ENCODE measurements around the gene IGSF9B. TPM values are rescaled to one million over a fixed set of nuclear protein-coding genes. Genes with fewer than 3 reads are reported as not detected.
A peak's percentile ranks its signal among the peaks of the same experiment; 100 is the strongest.

IGSF9B gene
- total and polyA plus RNA-seq, 2 donors from 2014 or later: 0.86 to 10.4 TPM

DNA sequence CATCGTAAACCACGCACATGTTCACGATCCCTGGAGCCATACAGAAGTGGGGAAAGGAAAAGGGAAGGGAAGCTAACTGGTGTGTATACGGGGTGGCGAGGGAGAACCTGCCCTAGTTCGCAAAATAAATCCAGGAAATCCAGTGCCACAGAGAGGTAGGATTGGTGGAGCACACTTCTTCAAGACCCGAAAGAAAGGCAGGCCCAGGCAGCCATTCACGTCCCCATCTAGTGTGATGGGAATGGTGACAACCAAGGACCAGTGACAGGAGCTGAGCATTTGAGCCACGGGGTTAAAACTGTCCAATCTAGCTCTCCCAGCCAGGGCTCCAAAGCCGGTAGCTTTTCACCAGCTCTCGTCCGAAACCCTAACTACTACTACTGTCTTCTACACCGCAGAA, 53.7 kb downstream of the IGSF9B start:
- no peak overlapping the region for H3K27ac ChIP-seq (ENCODE audit: low read depth in 2 of 2, low read length in 2 of 2)
- intact Hi-C loops (cut with DNase I): no loop called here
- DNase-seq: no peak
- peaks cover 0 to 5% (median 0%) of the 10 kb centered on the region in 3 donors for H3K9me3 ChIP-seq (ENCODE audit: control insufficient read depth in 2 of 3, insufficient read depth in 1 of 3, low read length in 3 of 3)
- TF ChIP-seq, protein P1, sequence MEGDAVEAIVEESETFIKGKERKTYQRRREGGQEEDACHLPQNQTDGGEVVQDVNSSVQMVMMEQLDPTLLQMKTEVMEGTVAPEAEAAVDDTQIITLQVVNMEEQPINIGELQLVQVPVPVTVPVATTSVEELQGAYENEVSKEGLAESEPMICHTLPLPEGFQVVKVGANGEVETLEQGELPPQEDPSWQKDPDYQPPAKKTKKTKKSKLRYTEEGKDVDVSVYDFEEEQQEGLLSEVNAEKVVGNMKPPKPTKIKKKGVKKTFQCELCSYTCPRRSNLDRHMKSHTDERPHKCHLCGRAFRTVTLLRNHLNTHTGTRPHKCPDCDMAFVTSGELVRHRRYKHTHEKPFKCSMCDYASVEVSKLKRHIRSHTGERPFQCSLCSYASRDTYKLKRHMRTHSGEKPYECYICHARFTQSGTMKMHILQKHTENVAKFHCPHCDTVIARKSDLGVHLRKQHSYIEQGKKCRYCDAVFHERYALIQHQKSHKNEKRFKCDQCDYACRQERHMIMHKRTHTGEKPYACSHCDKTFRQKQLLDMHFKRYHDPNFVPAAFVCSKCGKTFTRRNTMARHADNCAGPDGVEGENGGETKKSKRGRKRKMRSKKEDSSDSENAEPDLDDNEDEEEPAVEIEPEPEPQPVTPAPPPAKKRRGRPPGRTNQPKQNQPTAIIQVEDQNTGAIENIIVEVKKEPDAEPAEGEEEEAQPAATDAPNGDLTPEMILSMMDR (IDR thresholded peaks at IDR 0.05; ENCODE audit: borderline replicate concordance, extremely low read depth, insufficient read depth): no peak
- H3K27me3 ChIP-seq (ENCODE audit: control insufficient read depth, insufficient read depth, low read length): no peaks in the 10 kb centered on the region
- no peaks in the 10 kb centered on the region for H3K4me1 ChIP-seq (ENCODE audit: control insufficient read depth in 2 of 3, insufficient read depth in 2 of 3, low read depth in 1 of 3, low read length in 3 of 3)
- FAIRE-seq: no peak
- H3K4me3 ChIP-seq (ENCODE audit: low read length in 3 of 3): no peak overlapping the region
- H3K9ac ChIP-seq (ENCODE audit: low read length in 3 of 3): no peak overlapping the region
- H3K36me3 ChIP-seq (ENCODE audit: control insufficient read depth in 2 of 3, insufficient read depth in 3 of 3, low read length in 3 of 3): no peaks in the 10 kb centered on the region

DNA sequence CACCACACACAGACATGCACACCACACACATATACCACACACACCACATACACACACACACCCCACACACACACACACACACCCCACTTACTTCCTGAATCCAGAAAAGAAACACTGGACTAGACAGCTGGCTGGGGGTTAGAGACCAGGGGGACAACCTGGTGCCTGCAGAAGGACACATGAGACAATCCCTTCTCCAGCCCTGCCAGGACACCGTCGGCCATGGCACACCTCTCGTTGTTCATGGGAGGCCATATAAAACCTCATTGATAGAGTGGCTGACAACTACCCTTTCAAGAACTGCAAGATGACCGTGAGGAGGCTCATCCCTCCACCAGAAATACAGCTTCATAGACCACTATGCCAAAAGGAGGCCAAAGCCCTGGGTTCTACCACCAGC, 54.3 kb downstream of the IGSF9B start:
- TF ChIP-seq, protein P1 (IDR thresholded peaks at IDR 0.05; ENCODE audit: borderline replicate concordance, extremely low read depth, insufficient read depth): no peak
- H3K27ac ChIP-seq (ENCODE audit: low read depth in 2 of 2, low read length in 2 of 2): no peak overlapping the region
- intact Hi-C loops (cut with DNase I): no loop called here
- no peak overlapping the region for H3K4me3 ChIP-seq (ENCODE audit: low read length in 3 of 3)
- FAIRE-seq (no peak), DNase-seq (no peak)
- H3K27me3 ChIP-seq (ENCODE audit: control insufficient read depth, insufficient read depth, low read length): no peaks in the 10 kb centered on the region
- H3K36me3 ChIP-seq (ENCODE audit: control insufficient read depth in 2 of 3, insufficient read depth in 3 of 3, low read length in 3 of 3): no peaks in the 10 kb centered on the region
- peaks cover 0 to 5% (median 0%) of the 10 kb centered on the region in 3 donors for H3K9me3 ChIP-seq (ENCODE audit: control insufficient read depth in 2 of 3, insufficient read depth in 1 of 3, low read length in 3 of 3)
- no peaks in the 10 kb centered on the region for H3K4me1 ChIP-seq (ENCODE audit: control insufficient read depth in 2 of 3, insufficient read depth in 2 of 3, low read depth in 1 of 3, low read length in 3 of 3)
- no peak overlapping the region for H3K9ac ChIP-seq (ENCODE audit: low read length in 3 of 3)

DNA sequence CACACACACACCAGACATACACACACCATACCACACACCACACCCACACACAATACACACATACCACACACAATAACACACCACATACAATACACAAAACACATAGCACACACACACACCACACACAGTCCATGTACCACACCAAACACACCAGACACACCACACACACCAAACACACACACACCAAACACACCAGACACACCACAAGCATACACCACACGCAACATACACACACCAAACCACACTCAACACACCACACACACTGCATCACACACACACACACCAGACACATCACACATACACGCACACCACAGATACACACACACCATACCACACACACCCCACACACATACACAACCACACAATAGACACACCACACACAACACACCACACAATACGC, 54.8 kb downstream of the IGSF9B start:
- Histone ChIP-seq H3K36me3 (ENCODE audit: control insufficient read depth in 2 of 3, insufficient read depth in 3 of 3, low read length in 3 of 3) (no peaks in the 10 kb centered on the region), H3K4me3 (ENCODE audit: low read length in 3 of 3) (peak overlapping the region in 1 of 3 donors; percentile 17), H3K27me3 (ENCODE audit: control insufficient read depth, insufficient read depth, low read length) (no peaks in the 10 kb centered on the region), H3K27ac (ENCODE audit: low read depth in 2 of 2, low read length in 2 of 2) (no peak overlapping the region), H3K9ac (ENCODE audit: low read length in 3 of 3) (peak overlapping the region in 1 of 3 donors; percentile 7), H3K4me1 (ENCODE audit: control insufficient read depth in 2 of 3, insufficient read depth in 2 of 3, low read depth in 1 of 3, low read length in 3 of 3) (no peaks in the 10 kb centered on the region), H3K9me3 (ENCODE audit: control insufficient read depth in 2 of 3, insufficient read depth in 1 of 3, low read length in 3 of 3) (peaks cover 0 to 5% (median 0%) of the 10 kb centered on the region in 3 donors)
- FAIRE-seq (no peak), DNase-seq (no peak)
- intact Hi-C loops (cut with DNase I): no loop called here
- TF ChIP-seq, protein P1 (IDR thresholded peaks at IDR 0.05; ENCODE audit: borderline replicate concordance, extremely low read depth, insufficient read depth): no peak

DNA sequence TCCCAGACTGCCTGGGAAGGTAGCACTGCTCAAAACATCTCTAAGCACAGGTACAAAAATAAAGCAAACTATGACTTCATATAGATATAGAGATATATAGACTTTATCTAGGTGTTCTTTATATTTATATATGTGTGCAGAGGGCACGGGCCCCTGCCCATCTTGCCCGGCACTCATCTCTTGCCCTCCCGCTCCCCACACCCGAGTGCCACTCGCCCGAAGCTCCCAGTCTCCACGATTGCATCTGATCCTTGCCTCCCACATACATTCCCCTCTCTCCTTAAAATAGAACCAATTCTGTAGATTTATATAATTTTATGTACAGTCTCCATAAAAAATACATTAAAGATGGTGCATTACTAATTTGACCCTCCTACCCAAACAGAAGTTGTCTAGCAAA, 55.5 kb downstream of the IGSF9B start:
- Histone ChIP-seq H3K9ac (ENCODE audit: low read length in 3 of 3) (no peak overlapping the region), H3K9me3 (ENCODE audit: control insufficient read depth in 2 of 3, insufficient read depth in 1 of 3, low read length in 3 of 3) (peaks cover 0 to 5% (median 0%) of the 10 kb centered on the region in 3 donors), H3K4me1 (ENCODE audit: control insufficient read depth in 2 of 3, insufficient read depth in 2 of 3, low read depth in 1 of 3, low read length in 3 of 3) (no peaks in the 10 kb centered on the region), H3K36me3 (ENCODE audit: control insufficient read depth in 2 of 3, insufficient read depth in 3 of 3, low read length in 3 of 3) (no peaks in the 10 kb centered on the region), H3K27me3 (ENCODE audit: control insufficient read depth, insufficient read depth, low read length) (no peaks in the 10 kb centered on the region), H3K4me3 (ENCODE audit: low read length in 3 of 3) (no peak overlapping the region), H3K27ac (ENCODE audit: low read depth in 2 of 2, low read length in 2 of 2) (no peak overlapping the region)
- TF ChIP-seq, protein P1 (IDR thresholded peaks at IDR 0.05; ENCODE audit: borderline replicate concordance, extremely low read depth, insufficient read depth): no peak
- no peak for FAIRE-seq
- peak in 1 of 5 donors; percentile 12 for DNase-seq
- intact Hi-C loops (cut with DNase I): no loop called here

Measured in kidney (tissue), 14 donors.